Suprapubic skin (tissue), 3 donors: ENCODE results near the gene LMBR1.

ENCODE experiments used
- CTCF ChIP-seq, 2 donors: fragments of 200-600 bp in 1 of 2; fragments of 450-650 bp in 1 of 2; sonication (generic) in 1 of 2; IDR thresholded peaks; one replicate each; pipeline ENCODE4 v1.5.1; 2016 to 2019; ENCODE audit warnings: antibody characterized with exemption in 2 of 2, mild to moderate bottlenecking in 1 of 2, moderate library complexity in 1 of 2
- EP300 ChIP-seq: sonication (generic); formaldehyde crosslinking; IDR thresholded peaks from one replicate; pipeline ENCODE4 v1.6.1; 2017; ENCODE audit warnings: antibody characterized with exemption
- POLR2A ChIP-seq, 2 donors: fragments of 450-650 bp; IDR thresholded peaks; one replicate each; pipeline ENCODE4 v1.6.1; 2017; ENCODE audit warnings: antibody characterized with exemption in 2 of 2, mild to moderate bottlenecking in 2 of 2, moderate library complexity in 2 of 2

- no peak for TF ChIP-seq EP300
- TF ChIP-seq CTCF (IDR thresholded peaks at IDR 0.05), result no peak
- no peak for TF ChIP-seq POLR2A (IDR thresholded peaks at IDR 0.05)
Observed at GRCh38 chr7:156759579-156760202, 133.3 kb downstream of the LMBR1 start.
